GM19351 (cell line): ENCODE data around the gene EVPLL.
"Not testable (repeated sequence)": the region's sequence is repeated elsewhere in the genome, so short reads cannot be mapped to it uniquely, and the experiment has no call there.

Source experiments
- ATAC-seq: cut with Tn5 transposase; IDR thresholded peaks from one replicate; pipeline ENCODE4 v1.9.1; 2021; ENCODE audit warnings: mild to moderate bottlenecking, moderate library complexity; ENCODE audit not compliant: unreplicated experiment

EVPLL gene

GRCh38 chr17:18422464-18422863 is 44.9 kb downstream of the EVPLL start:
- not testable (repeated sequence) for ATAC-seq

GRCh38 chr17:18423015-18423414 is 45.4 kb downstream of the EVPLL start:
- not testable (repeated sequence) for ATAC-seq

- ATAC-seq = not testable (repeated sequence)
These were observed 48.0 kb downstream of the EVPLL start for GRCh38 chr17:18425593-18425992.

DNA sequence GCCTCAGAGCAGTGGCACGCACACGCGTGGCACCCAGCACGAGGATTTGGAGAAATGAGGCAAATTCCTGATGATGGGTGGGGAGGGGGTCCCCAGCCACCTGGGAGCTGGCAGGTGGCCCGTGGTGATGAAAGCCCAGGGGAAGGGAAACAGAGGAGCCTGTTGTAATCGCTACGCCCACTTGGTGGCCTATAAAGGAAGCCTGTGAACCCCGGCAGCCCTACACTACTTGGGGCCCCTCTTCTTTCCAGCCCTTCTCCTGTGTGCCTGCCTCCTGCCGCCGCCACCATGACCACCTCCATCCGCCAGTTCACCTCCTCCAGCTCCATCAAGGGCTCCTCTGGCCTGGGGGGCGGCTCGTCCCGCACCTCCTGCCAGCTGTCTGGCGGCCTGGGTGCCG is 49.1 kb downstream of the EVPLL start:
- not testable (repeated sequence) for ATAC-seq

DNA sequence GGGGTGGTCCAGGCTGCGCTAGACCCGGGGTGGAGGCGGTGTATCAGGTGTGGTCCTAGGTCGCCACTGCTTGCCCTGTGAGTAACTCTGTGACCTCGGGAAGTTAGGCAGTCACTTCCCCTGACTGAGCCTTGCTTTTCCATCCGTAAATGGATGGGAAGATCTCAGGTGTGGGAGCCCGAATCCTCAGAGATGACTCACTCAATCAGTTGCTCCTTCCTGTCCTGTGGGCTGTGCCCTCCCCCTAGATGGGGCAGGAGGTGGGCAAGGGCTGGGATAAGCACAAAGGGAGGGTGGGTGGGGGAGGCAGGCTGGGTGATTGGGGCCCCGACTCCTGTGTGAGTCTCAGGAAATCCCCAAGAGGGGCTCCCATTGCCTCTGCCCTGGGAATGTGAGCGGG is 54.6 kb downstream of the EVPLL start:
- ATAC-seq = not testable (repeated sequence)
